IMR-90 (cell line): Measurements from ENCODE around the gene POU2AF1.

ENCODE experiments used
- BHLHE40 ChIP-seq: fragments of 150-350 bp; IDR thresholded peaks from 2 replicates; pipeline ENCODE4 v1.6.1; 2016; ENCODE audit warnings: mild to moderate bottlenecking, low read depth, low read length
- CEBPB ChIP-seq: IDR thresholded peaks from 2 replicates; pipeline ENCODE4 v1.6.1; 2012; ENCODE audit warnings: low read depth, low read length, improper control_type of control experiment
- FOS ChIP-seq: fragments of 150-350 bp; IDR thresholded peaks from 2 replicates; pipeline ENCODE4 v1.6.1; 2016; ENCODE audit warnings: low read depth, low read length
- MAFK ChIP-seq: IDR thresholded peaks from 2 replicates; pipeline ENCODE4 v1.6.1; 2012; ENCODE audit warnings: low read depth, low read length, improper control_type of control experiment
- MAZ ChIP-seq: IDR thresholded peaks from 2 replicates; pipeline ENCODE4 v1.6.1; 2012; ENCODE audit warnings: low read depth, mild to moderate bottlenecking, low read length, improper control_type of control experiment, moderate library complexity, borderline replicate concordance
- MXI1 ChIP-seq: IDR thresholded peaks from 2 replicates; pipeline ENCODE4 v1.6.1; 2012; ENCODE audit warnings: low read depth, mild to moderate bottlenecking, low read length, moderate library complexity, borderline replicate concordance
- NFE2L2 ChIP-seq: fragments of 150-350 bp; IDR thresholded peaks from 2 replicates; pipeline ENCODE4 v1.6.1; 2016; ENCODE audit warnings: low read depth, mild to moderate bottlenecking, low read length
- POLR2A ChIP-seq: IDR thresholded peaks from 2 replicates; pipeline ENCODE4 v1.6.1; 2012; ENCODE audit warnings: mild to moderate bottlenecking, low read depth, low read length
- RAD21 ChIP-seq: IDR thresholded peaks from 2 replicates; pipeline ENCODE4 v1.6.1; 2012; ENCODE audit warnings: low read length, improper control_type of control experiment
- RCOR1 ChIP-seq: IDR thresholded peaks from 2 replicates; pipeline ENCODE4 v1.6.1; 2012; ENCODE audit warnings: mild to moderate bottlenecking, low read length, improper control_type of control experiment; ENCODE audit not compliant: insufficient replicate concordance
- RFX5 ChIP-seq: IDR thresholded peaks from 2 replicates; pipeline ENCODE4 v1.8.0; 2012; ENCODE audit warnings: low read depth, mild to moderate bottlenecking, low read length, moderate library complexity
- SMC3 ChIP-seq: fragments of 150-350 bp; IDR thresholded peaks from 2 replicates; pipeline ENCODE4 v1.6.1; 2016; ENCODE audit warnings: low read depth, mild to moderate bottlenecking, antibody characterized with exemption, low read length, moderate library complexity
- USF2 ChIP-seq: fragments of 150-350 bp; IDR thresholded peaks from 2 replicates; pipeline ENCODE4 v1.6.1; 2017; ENCODE audit warnings: mild to moderate bottlenecking, antibody characterized with exemption, low read length, low read depth
- TF ChIP-seq, protein P1 (sequence below): conservative IDR thresholded peaks from 2 replicates; pipeline ENCODE4 v1.5.1; 2012; ENCODE audit warnings: mild to moderate bottlenecking, low read depth, low read length, improper control_type of control experiment

DNA sequence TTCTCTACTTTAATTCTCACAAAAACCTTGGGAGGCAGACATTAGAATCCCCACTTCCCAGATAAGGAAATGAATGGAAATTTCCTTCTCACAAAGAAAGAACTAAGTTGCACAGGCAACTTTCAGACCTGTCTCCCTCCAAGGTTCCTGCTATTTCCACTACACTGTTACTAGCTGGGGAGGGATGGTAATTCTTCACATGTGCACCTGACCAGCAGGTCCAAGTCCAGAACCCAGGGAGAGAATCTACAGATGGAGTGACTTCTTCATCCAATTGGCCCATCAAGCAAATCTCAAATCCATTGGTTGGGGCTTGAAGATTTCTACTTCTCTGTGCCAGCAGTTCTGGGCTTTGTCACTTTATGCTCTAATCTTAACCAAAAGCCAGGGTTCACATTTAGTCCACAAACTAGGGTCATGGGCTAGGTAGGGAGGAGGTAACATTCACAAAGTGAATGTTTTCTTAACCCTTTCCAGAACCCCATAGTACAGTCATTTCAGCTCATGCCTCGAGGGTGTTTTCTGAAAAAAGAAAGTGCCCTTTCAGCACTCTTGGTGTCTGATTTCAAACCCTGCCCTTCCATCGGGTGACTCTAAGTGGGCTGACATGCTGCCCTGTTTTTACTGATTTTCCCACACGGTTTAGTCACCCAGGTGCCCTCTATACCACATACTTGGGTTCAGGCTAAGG, 2.7 kb downstream of the POU2AF1 start:
- TF ChIP-seq MAFK (no peak), POLR2A (no peak), SMC3 (no peak), RFX5 (no peak), CEBPB (no peak), MXI1 (no peak), RAD21 (no peak), MAZ (no peak), USF2 (no peak), FOS (no peak), RCOR1 (no peak), BHLHE40 (no peak), NFE2L2 (no peak)
- TF ChIP-seq, protein P1, sequence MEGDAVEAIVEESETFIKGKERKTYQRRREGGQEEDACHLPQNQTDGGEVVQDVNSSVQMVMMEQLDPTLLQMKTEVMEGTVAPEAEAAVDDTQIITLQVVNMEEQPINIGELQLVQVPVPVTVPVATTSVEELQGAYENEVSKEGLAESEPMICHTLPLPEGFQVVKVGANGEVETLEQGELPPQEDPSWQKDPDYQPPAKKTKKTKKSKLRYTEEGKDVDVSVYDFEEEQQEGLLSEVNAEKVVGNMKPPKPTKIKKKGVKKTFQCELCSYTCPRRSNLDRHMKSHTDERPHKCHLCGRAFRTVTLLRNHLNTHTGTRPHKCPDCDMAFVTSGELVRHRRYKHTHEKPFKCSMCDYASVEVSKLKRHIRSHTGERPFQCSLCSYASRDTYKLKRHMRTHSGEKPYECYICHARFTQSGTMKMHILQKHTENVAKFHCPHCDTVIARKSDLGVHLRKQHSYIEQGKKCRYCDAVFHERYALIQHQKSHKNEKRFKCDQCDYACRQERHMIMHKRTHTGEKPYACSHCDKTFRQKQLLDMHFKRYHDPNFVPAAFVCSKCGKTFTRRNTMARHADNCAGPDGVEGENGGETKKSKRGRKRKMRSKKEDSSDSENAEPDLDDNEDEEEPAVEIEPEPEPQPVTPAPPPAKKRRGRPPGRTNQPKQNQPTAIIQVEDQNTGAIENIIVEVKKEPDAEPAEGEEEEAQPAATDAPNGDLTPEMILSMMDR: no peak
